ENCODE results near the gene TMEM51.

Gene TMEM51

GRCh38 chr1:15114884-15115283 lies 38.7 kb upstream of the TMEM51 start:
- Histone ChIP-seq H3K27me3 (ENCODE audit: insufficient read depth, poor library complexity, severe bottlenecking) (no peaks in the 10 kb centered on the region), H3K4me3 (replicated peaks; ENCODE audit: insufficient read depth, low read length) (no peak overlapping the region), H3K27ac (replicated peaks) (no peak overlapping the region)
- DNase-seq (ENCODE audit: low read depth in 1 of 2, low spot score in 1 of 2): no peak
- TF ChIP-seq GABPA (IDR thresholded peaks at IDR 0.05; ENCODE audit: low read depth): no peak
- no peak for TF ChIP-seq SPI1 (IDR thresholded peaks at IDR 0.05; ENCODE audit: borderline replicate concordance, low read depth)
- TF ChIP-seq REST (IDR thresholded peaks at IDR 0.05; ENCODE audit: insufficient replicate concordance, low read depth): no peak
- no peak for TF ChIP-seq POLR2AphosphoS5 (IDR thresholded peaks at IDR 0.05; ENCODE audit: low read depth)
- TF ChIP-seq CTCF (IDR thresholded peaks at IDR 0.05; ENCODE audit: insufficient read depth, low read length): no peak

GRCh38 chr1:15115542-15116330 lies 37.8 kb upstream of the TMEM51 start:
- Histone ChIP-seq H3K27ac (replicated peaks) (no peak overlapping the region), H3K4me3 (replicated peaks; ENCODE audit: insufficient read depth, low read length) (no peak overlapping the region), H3K27me3 (ENCODE audit: insufficient read depth, poor library complexity, severe bottlenecking) (no peaks in the 10 kb centered on the region)
- no peak for DNase-seq (ENCODE audit: low read depth in 1 of 2, low spot score in 1 of 2)
- no peak for TF ChIP-seq REST (IDR thresholded peaks at IDR 0.05; ENCODE audit: insufficient replicate concordance, low read depth)
- no peak for TF ChIP-seq CTCF (IDR thresholded peaks at IDR 0.05; ENCODE audit: insufficient read depth, low read length)
- no peak for TF ChIP-seq POLR2AphosphoS5 (IDR thresholded peaks at IDR 0.05; ENCODE audit: low read depth)
- TF ChIP-seq SPI1 (IDR thresholded peaks at IDR 0.05; ENCODE audit: borderline replicate concordance, low read depth): no peak
- no peak for TF ChIP-seq GABPA (IDR thresholded peaks at IDR 0.05; ENCODE audit: low read depth)

GRCh38 chr1:15116966-15117365 lies 36.6 kb upstream of the TMEM51 start:
- H3K27ac ChIP-seq (replicated peaks): no peak overlapping the region
- DNase-seq (ENCODE audit: low read depth in 1 of 2, low spot score in 1 of 2): no peak
- no peak for TF ChIP-seq CTCF (IDR thresholded peaks at IDR 0.05; ENCODE audit: insufficient read depth, low read length)
- TF ChIP-seq SPI1 (IDR thresholded peaks at IDR 0.05; ENCODE audit: borderline replicate concordance, low read depth): no peak

More at GRCh38 chr1:15116966-15117365, 36.6 kb upstream of the TMEM51 start:
- H3K27me3 ChIP-seq (ENCODE audit: insufficient read depth, poor library complexity, severe bottlenecking): no peaks in the 10 kb centered on the region
- no peak overlapping the region for H3K4me3 ChIP-seq (replicated peaks; ENCODE audit: insufficient read depth, low read length)
